NT2/D1 (cell line): ENCODE data around the gene HOXC10.
A peak's percentile ranks its signal among the peaks of the same experiment; 100 is the strongest.

Experiments used
- DNase-seq: peaks from one replicate; pipeline ENCODE4 v3.0.0-alpha.2; 2011; ENCODE audit warnings: low read depth, low spot score
- H3K27me3 ChIP-seq: 2 replicates; pipeline ENCODE4 v1.6.0; 2011; ENCODE audit warnings: mild to moderate bottlenecking; ENCODE audit not compliant: insufficient read length, insufficient read depth
- H3K36me3 ChIP-seq: 2 replicates; pipeline ENCODE4 v1.6.1; 2011; ENCODE audit warnings: mild to moderate bottlenecking, low read length, mixed read lengths; ENCODE audit not compliant: insufficient read depth, insufficient read length
- H3K4me1 ChIP-seq: 2 replicates; pipeline ENCODE4 v1.5.1; 2011; ENCODE audit not compliant: insufficient read depth, insufficient read length
- H3K4me3 ChIP-seq: 2 replicates; pipeline ENCODE4 v1.5.1; 2011; ENCODE audit warnings: low read depth; ENCODE audit not compliant: insufficient read length
- H3K9ac ChIP-seq: 2 replicates; pipeline ENCODE4 v1.6.0; 2011; ENCODE audit warnings: low read depth; ENCODE audit not compliant: insufficient read length
- H3K9me3 ChIP-seq: 2 replicates; pipeline ENCODE4 v1.5.1; 2011; ENCODE audit warnings: mild to moderate bottlenecking, low read length; ENCODE audit not compliant: insufficient read depth
- SUZ12 ChIP-seq: IDR thresholded peaks from 2 replicates; pipeline ENCODE4 v1.6.1; 2011; ENCODE audit not compliant: insufficient read length, insufficient read depth; ENCODE audit errors: extremely low read depth
- YY1 ChIP-seq: IDR thresholded peaks from 2 replicates; pipeline ENCODE4 v1.6.1; 2011; ENCODE audit not compliant: insufficient read length, insufficient read depth
- ZNF274 ChIP-seq: IDR thresholded peaks from 2 replicates; pipeline ENCODE4 v1.6.1; 2011; ENCODE audit warnings: mild to moderate bottlenecking, low read depth, low read length

Gene HOXC10

GRCh38 chr12:53968214-53969127 is 16.5 kb upstream of the HOXC10 start:
- TF ChIP-seq YY1 (no peak), SUZ12 (no peak), ZNF274 (no peak)
- H3K4me1 ChIP-seq, result peaks cover 4% of the 10 kb centered on the region
- H3K36me3 ChIP-seq, result no peaks in the 10 kb centered on the region
- no peak overlapping the region for H3K4me3 ChIP-seq
- no peaks in the 10 kb centered on the region for H3K9me3 ChIP-seq
- H3K9ac ChIP-seq, result no peak overlapping the region
- DNase-seq, result no peak
- peaks cover 100% of the 10 kb centered on the region for H3K27me3 ChIP-seq

DNA sequence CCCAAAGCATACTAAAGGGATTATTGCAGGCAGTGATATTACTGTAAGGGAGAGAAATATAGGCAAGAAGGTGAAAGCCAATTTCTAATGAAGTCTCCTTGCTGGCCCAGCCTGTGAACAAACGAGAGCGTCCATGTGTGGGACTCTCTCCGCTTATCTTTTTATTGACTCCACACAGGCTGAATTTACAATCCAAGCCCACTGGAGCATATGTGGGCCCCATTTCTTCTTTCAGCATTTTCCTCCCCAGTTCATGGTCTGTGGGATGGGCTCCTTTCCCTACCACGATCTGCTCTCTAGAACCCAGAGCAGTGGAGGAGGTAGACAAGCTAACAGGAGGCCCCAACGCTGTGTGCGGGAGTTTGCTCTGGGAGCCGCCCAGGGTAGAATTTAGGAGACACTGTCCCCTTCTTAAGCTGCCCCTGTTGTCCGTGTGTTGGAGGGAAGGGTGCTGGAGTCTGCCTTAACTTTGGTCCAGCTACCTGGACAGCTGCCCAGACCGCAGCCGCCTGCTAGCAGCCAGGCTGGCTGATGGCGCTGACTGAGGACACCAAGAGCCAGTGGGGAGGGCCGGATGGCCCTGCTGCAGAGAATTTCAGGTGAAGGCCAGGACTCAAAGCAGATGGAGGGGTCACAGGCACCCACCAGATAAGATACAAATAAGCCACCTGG is 15.2 kb upstream of the HOXC10 start:
- no peak for DNase-seq
- no peaks in the 10 kb centered on the region for H3K36me3 ChIP-seq
- H3K4me3 ChIP-seq, result no peak overlapping the region
- no peaks in the 10 kb centered on the region for H3K9me3 ChIP-seq
- H3K4me1 ChIP-seq, result peaks cover 4% of the 10 kb centered on the region
- H3K27me3 ChIP-seq, result peaks cover 100% of the 10 kb centered on the region
- no peak overlapping the region for H3K9ac ChIP-seq
- TF ChIP-seq SUZ12, result no peak
- TF ChIP-seq YY1, result no peak
- no peak for TF ChIP-seq ZNF274

DNA sequence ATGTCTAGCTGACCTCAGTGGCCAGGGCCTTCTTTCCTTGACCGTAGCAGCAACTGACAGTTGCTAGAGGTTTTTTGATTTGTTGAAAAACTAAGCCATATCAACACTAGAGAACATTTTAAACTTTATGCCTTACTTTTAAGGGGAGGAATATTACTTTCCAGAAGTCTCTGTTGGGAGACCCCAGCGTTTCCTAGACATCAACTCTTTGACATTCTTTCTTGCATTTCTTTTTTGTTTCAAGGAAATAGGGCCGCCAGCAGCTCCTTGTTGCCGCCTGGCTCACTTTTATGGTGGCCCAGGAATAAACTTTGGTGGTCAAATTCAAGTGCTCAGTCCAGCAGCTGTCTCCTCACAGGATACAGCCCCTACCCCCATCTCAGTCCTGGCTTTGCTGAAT is 14.5 kb upstream of the HOXC10 start:
- DNase-seq, result no peak
- TF ChIP-seq ZNF274, result no peak
- no peak for TF ChIP-seq SUZ12
- TF ChIP-seq YY1, result no peak
- peaks cover 100% of the 10 kb centered on the region for H3K27me3 ChIP-seq
- no peak overlapping the region for H3K9ac ChIP-seq
- H3K36me3 ChIP-seq, result no peaks in the 10 kb centered on the region
- no peak overlapping the region for H3K4me3 ChIP-seq
- peaks cover 4% of the 10 kb centered on the region for H3K4me1 ChIP-seq
- no peaks in the 10 kb centered on the region for H3K9me3 ChIP-seq

GRCh38 chr12:53971129-53971528 is 13.8 kb upstream of the HOXC10 start:
- H3K9ac ChIP-seq, result no peak overlapping the region
- H3K4me1 ChIP-seq, result peaks cover 8% of the 10 kb centered on the region
- no peaks in the 10 kb centered on the region for H3K36me3 ChIP-seq
- no peak for DNase-seq
- no peak overlapping the region for H3K4me3 ChIP-seq
- no peaks in the 10 kb centered on the region for H3K9me3 ChIP-seq
- TF ChIP-seq SUZ12 (peak; percentile 52), ZNF274 (no peak), YY1 (no peak)
- peaks cover 100% of the 10 kb centered on the region for H3K27me3 ChIP-seq

- DNase-seq, result no peak
- Histone ChIP-seq H3K4me1 (peaks cover 8% of the 10 kb centered on the region), H3K9me3 (no peaks in the 10 kb centered on the region), H3K36me3 (no peaks in the 10 kb centered on the region), H3K9ac (no peak overlapping the region), H3K4me3 (no peak overlapping the region), H3K27me3 (peaks cover 100% of the 10 kb centered on the region)
- TF ChIP-seq SUZ12, result no peak
- no peak for TF ChIP-seq YY1
- no peak for TF ChIP-seq ZNF274
Observed at GRCh38 chr12:53971686-53972085, 13.3 kb upstream of the HOXC10 start.

DNA sequence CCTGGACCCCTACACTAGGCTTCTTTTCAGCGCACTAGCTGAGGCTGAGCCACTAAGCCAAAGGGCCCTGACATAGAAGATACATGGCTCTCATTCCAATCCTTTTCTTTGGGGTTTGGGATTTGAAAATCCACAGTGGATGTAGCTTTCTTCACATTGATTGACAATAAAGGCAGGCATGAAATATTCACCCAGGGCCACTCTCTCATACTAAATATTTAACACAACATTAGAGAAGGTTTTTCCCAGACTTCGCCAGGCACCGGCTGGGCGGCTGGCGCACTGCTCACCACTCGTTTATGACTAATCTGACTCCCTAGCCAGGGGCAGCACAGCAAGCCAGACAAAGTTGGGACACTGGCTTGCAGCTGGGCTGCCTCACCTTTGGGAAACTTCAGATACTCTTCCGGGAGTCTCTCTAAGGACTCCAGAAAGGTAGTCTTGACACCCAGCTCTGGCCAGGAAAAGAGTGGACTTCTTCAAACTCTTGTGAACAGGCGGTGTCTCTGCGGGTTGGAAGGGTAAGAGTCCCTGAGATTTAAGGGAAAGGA is 12.7 kb upstream of the HOXC10 start:
- no peaks in the 10 kb centered on the region for H3K9me3 ChIP-seq
- H3K4me3 ChIP-seq, result no peak overlapping the region
- TF ChIP-seq ZNF274 (no peak), SUZ12 (no peak), YY1 (no peak)
- peaks cover 100% of the 10 kb centered on the region for H3K27me3 ChIP-seq
- H3K9ac ChIP-seq, result no peak overlapping the region
- peaks cover 8% of the 10 kb centered on the region for H3K4me1 ChIP-seq
- DNase-seq, result no peak
- H3K36me3 ChIP-seq, result no peaks in the 10 kb centered on the region
